HG02852 (cell line): Measurements from ENCODE around the gene WDR83.
"Not testable (repeated sequence)": the region's sequence is repeated elsewhere in the genome, so short reads cannot be mapped to it uniquely, and the experiment has no call there.

Source experiments
- ATAC-seq: cut with Tn5 transposase; IDR thresholded peaks from one replicate; pipeline ENCODE4 v1.9.1; 2021; ENCODE audit warnings: mild to moderate bottlenecking, moderate library complexity; ENCODE audit not compliant: unreplicated experiment

Gene WDR83

GRCh38 chr19:12681074-12681987 is 14.7 kb downstream of the WDR83 start, which contains the start of gene DHPS:
DHPS (minus strand) TSS chr19:12681880; CDS start chr19:12681766, 114 bp downstream.
- peak; percentile 65 for ATAC-seq

GRCh38 chr19:12685831-12686230 is 19.2 kb downstream of the WDR83 start:
- ATAC-seq, result no peak

- no peak for ATAC-seq
Observed at GRCh38 chr19:12687496-12688196, 21.0 kb downstream of the WDR83 start, which contains the start of gene GNG14. GNG14 (plus strand) TSS chr19:12687998; CDS start chr19:12688049, 51 bp downstream.

GRCh38 chr19:12689012-12689411 is 22.4 kb downstream of the WDR83 start:
- no peak for ATAC-seq

- no peak for ATAC-seq
Observed at GRCh38 chr19:12689581-12690216, 23.1 kb downstream of the WDR83 start.

- ATAC-seq, result no peak
Observed at GRCh38 chr19:12692960-12693359, 26.4 kb downstream of the WDR83 start.

- ATAC-seq, result no peak
Observed at GRCh38 chr19:12694641-12695040, 28.0 kb downstream of the WDR83 start.

- ATAC-seq, result no peak
Observed at GRCh38 chr19:12695096-12695495, 28.5 kb downstream of the WDR83 start.

- ATAC-seq, result no peak
Observed at GRCh38 chr19:12695514-12695913, 28.9 kb downstream of the WDR83 start.

- peak; percentile 34 for ATAC-seq
Observed at GRCh38 chr19:12695997-12696365, 29.4 kb downstream of the WDR83 start.

- peak; percentile 71 for ATAC-seq
Observed at GRCh38 chr19:12696366-12697335, 30.0 kb downstream of the WDR83 start, which contains the start of gene FBXW9. FBXW9 (minus strand) TSS chr19:12696631; CDS start chr19:12696581, 50 bp downstream.

GRCh38 chr19:12697425-12697824 is 30.8 kb downstream of the WDR83 start:
- ATAC-seq, result not testable (repeated sequence)

- ATAC-seq, result no peak
Observed at GRCh38 chr19:12698138-12698537, 31.5 kb downstream of the WDR83 start.

- no peak for ATAC-seq
Observed at GRCh38 chr19:12701596-12702282, 35.1 kb downstream of the WDR83 start.

GRCh38 chr19:12703046-12703445 is 36.4 kb downstream of the WDR83 start:
- no peak for ATAC-seq

- no peak for ATAC-seq
Observed at GRCh38 chr19:12705169-12705568, 38.6 kb downstream of the WDR83 start.

GRCh38 chr19:12705654-12706331 is 39.2 kb downstream of the WDR83 start:
- ATAC-seq, result no peak

- no peak for ATAC-seq
Observed at GRCh38 chr19:12706332-12706718, 39.7 kb downstream of the WDR83 start.

- no peak for ATAC-seq
Observed at GRCh38 chr19:12708641-12709040, 42.0 kb downstream of the WDR83 start.
